Measurements from ENCODE around the gene MEST. TPM values are rescaled to one million over a fixed set of nuclear protein-coding genes. Genes with fewer than 3 reads are reported as not detected.
A peak's percentile ranks its signal among the peaks of the same experiment; 100 is the strongest.
"Not testable (repeated sequence)": the region's sequence is repeated elsewhere in the genome, so short reads cannot be mapped to it uniquely, and the experiment has no call there.

The MEST gene
- total RNA-seq, 1 donor from 2014 or later: 129 TPM

DNA sequence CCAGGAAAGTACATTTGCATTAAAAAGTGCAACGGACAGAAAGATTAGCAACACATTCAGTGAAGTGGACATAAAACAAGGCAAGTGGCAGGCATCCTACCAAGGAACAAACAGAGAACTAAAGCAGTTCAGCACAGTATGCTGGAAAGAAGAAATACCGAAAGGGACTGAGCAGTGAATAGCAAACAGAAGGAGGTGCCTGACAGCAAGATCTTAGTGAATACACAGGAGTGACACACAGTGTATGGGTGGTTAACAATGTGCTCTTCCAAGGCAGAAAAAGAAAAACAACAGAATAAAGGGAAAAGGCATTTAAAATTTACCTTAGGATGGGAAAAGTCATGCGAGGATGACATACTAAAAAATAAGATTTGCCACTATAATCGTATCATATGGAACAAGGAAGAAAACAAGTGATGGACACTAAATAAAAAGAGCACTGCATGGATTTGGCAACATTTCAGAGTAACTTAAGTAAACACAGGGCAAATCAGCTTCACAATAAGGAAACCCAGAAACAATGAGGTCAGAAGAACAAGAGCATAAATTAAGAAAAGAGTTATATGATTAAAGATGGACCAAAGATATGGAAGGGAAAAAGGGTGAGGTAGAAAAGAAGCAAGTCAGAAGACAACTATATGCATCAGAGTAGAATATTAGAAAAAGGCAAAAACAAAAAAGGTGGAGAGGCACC is 29.5 kb downstream of the MEST start:
- no peak for DNase-seq (ENCODE audit: low read depth)

DNA sequence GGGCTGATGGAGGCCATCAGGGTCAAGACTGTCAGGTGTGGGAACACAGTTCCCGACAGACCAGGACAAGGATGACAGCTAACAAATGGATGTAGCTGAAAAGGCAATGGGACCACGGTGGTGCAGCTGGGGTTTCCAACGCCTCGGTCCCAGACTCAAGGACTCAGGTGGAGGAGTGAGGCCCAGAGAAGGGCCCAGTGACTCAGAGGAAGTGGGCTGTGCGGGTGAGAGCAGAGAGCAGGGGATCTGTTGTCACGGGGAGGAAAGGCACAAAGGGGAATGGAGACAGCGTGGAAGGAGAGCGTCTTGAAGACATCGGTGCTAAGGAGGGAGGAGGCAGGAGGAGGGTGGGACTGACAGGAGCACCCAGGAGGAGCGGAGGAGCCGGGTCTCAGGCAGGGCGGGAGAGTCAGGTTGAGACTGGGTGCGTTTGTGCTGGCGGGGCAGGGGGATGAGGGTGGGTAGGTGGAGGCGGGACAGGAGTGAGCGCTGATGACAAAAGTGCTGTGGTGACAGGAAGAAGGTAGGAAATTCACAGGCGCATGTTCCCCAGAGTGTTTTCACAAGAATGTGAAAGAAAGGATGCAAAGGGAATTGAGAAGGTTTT is 31.7 kb downstream of the MEST start:
- not testable (repeated sequence) for DNase-seq (ENCODE audit: low read depth)

DNA sequence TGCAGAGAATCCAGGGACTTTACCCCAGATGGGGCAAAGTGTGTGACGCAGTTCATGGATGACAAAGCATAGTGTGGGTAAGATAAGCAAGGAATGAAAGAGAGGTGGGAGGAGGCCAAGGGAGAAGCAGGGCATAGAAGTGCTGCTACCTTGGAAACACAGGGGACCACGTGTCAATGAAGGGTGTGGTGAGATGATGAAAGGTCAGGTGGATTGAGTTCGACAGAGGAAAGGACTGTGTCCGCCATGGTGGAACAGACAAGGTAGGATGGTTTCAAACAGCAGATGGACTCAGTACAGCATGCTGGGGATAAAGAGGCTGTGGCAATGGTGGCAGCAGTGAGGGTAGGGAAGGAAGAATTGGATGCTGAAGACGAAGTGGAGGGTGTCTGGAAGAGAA is 32.7 kb downstream of the MEST start:
- DNase-seq (ENCODE audit: low read depth): no peak

DNA sequence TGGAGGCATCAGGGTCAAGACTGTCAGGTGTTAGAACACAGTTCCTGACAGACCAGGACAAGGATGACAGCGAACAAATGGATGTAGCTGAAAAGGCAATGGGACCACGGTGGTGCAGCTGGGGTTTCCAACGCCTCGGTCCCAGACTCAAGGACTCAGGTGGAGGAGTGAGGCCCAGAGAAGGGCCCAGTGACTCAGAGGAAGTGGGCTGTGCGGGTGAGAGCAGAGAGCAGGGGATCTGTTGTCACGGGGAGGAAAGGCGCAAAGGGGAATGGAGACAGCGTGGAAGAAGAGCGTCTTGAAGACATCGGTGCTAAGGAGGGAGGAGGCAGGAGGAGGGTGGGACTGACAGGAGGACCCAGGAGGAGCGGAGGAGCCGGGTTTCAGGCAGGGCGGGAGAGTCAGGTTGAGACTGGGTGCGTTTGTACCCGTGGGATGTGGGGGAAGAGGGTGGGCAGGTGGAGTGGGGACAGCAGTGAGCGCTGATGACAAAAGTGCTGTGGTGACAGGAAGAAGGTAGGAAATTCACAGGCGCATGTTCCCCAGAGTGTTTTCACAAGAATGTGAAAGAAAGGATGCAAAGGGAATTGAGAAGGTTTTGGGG is 36.0 kb downstream of the MEST start:
- not testable (repeated sequence) for DNase-seq (ENCODE audit: low read depth)

DNA sequence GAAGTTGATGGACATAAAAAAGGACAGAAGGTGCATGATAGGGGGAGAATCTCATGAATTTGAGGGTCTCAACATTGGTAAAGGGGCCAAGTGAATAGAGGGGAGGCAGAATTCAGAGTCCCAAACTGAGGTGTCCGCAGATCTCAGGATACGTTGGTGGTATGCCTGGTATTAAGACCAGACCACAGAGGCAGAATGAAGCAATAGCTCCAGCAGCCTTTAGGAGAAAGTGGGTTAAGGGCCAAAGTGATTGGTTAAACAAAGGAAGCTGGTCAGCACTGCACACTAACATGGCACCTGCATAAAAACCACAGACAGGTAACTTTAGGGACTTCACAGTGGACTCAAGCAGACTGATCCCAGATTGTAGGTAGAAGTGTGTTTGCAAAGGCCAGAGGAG is 37.5 kb downstream of the MEST start:
- no peak for DNase-seq (ENCODE audit: low read depth)

DNA sequence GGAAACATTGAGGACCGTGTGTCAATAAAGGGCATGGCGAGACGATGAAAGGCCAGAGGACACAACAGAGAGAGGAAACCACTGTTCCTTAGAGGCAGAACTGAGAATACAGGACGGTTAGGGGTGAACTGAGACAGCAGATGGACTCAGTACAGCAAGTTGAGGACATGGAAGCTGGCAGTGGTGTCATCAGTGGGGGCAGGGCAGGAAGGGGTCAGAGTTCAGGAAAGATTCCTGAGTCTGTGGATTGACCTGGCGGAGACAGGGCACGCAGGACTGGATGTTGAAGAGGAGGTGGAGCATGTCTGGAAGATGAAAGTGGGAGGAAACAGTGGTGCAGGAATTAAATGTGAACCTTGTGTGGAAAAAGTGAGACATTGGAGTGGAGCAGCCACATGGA is 46.0 kb downstream of the MEST start:
- not testable (repeated sequence) for DNase-seq (ENCODE audit: low read depth)

DNA sequence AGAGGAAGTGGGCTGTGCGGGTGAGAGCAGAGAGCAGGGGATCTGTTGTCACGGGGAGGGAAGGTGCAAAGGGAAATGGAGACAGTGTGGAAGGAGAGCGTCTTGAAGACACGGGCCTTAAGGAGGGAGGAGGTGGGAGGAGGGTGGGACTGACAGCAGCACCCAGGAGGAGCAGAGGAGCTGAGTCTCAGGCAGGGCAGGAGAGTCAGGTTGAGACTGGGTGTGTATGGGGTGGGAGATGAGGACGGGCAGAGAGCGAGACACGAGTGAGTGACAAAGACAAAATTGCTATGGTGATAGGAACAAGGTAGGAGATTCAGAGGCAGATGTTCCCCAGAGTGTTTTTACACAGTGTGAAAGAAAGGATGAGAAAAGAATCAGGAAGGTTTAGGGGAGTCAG is 49.4 kb downstream of the MEST start:
- not testable (repeated sequence) for DNase-seq (ENCODE audit: low read depth)

DNA sequence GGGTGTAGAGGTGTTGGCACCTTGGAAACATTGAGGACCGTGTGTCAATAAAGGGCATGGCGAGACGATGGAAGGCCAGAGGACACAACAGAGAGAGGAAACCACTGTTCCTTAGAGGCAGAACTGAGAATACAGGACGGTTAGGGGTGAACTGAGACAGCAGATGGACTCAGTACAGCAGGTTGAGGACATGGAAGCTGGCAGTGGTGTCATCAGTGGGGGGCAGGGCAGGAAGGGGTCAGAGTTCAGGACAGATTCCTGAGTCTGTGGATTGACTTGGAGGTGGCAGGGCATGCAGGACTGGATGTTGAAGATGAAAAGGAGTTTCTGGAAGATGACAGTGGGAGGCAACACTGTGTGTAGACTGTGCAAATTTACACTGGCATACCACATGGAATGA is 50.4 kb downstream of the MEST start:
- DNase-seq (ENCODE audit: low read depth): not testable (repeated sequence)

DNA sequence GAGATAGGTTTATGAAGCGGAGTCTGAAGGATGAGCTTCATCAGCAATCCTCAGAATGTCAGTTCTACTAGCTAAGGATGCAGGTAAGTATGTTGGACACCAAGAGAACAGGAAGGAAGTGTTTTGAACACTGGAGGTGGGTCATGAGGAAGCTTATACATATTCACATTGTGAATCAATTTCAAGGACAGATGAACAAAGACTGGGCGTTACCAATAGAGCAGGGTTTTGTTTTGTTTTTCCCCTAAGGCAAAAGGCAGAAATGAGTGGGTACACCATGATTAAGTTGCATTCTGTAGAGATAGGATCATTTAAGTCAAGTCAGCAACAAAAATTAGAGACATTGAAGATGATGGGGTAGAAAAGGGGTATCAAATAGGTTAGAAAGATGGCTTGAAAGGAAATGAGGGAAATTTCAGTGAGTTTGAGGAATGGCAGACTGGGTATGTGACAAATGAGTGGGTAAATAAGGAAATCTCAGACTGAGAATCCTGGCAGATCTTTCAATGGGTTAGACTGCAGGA is 51.7 kb downstream of the MEST start:
- no peak for DNase-seq (ENCODE audit: low read depth)

DNA sequence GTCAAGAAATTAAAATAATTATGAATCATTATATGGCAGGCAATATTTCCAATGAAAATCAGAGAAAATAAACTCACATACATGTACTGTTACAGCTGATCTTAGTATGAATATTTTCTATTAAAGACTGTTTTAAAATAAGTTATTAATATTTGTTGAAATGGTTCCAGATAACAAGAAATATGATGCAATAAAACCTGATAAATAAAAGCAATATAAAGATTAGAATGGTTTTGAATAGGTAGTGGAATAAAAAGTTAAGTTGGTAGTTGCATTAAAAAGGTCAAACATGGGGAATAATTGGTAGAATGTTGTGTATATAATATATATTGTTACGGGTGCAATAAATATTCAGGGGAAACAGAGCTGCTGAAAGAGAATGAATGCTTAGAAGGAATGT is 52.5 kb downstream of the MEST start:
- no peak for DNase-seq (ENCODE audit: low read depth)

DNA sequence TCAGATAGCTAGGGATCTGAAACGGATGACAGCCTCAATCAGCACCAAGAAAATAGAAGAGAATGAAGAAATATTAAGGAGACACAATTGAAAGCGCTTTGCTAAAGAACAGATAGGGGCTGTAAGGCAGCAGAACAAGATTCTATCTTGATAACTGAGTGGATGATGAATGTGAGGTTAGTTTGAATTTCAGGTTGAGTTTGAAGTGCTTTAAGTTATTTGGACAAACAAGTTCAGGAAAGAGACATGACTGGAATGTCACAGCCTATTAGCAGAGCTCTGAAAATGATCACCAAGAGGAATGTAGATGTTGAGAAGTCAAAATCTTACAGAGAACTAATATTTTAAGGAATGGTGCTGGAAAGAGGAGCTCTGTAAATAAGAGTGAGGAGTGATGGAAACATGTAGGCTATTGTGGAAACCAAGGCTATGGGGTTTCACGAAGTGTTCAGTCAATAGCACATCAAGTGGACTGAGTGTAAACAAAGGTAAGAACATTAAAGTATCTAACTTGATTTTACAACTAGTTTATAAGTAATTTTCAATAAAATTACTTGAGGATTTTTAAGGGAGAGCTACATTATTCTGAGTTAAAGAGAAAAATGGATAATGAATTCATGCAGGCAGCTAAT is 61.6 kb downstream of the MEST start:
- DNase-seq (ENCODE audit: low read depth): no peak

DNA sequence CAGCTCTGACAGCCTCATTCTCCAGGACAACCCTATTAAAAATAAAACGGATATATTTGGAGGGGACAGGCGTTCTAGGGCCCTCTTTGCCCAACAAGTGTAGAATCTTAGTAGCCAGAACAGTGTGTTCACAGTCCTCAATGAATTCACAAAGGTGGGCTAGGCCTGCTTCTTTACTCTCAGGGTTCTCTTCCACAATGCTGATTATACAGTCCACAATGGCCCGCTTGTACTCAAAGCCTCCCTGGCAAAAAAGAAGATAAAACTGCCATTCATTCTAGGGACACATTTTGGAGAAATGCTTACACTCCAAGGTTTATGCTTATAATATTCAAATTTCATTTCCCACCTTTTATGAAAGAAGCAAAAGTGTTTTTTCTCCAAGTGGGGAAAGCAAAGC is 62.6 kb downstream of the MEST start:
- DNase-seq (ENCODE audit: low read depth): no peak

MicroRNAs encoded within 50 kb of the gene (microRNA counts, 767-probe panel; counts per million panel counts)
- not detected for microRNA hsa-miR-335-5p

Small RNA genes lying within 50 kb of the gene (microRNA-seq; reads per million reads assigned to microRNA genes)
- gene MIR335: 6,997 reads per million, percentile 95 among the genes with 10 or more reads in this experiment

Other genes starting within 250 kb of the MEST start
- not detected in 2 replicates for gene CPA2, start 225.2 kb upstream of the MEST start, total RNA-seq
- 4.0 and 5.7 TPM in 2 replicates for gene CPA4, start 198.9 kb upstream of the MEST start, total RNA-seq
- 0.16 and 0.21 TPM in 2 replicates for gene CPA5, start 147.3 kb upstream of the MEST start, total RNA-seq
- gene CPA1, start 111.6 kb upstream of the MEST start, total RNA-seq: 1.3 and 6.5 TPM in 2 replicates
- gene CEP41, start 51.1 kb upstream of the MEST start, total RNA-seq: 10.6 and 12.0 TPM in 2 replicates
- 60.6 and 68.8 TPM in 2 replicates for gene COPG2, start 176.7 kb downstream of the MEST start, total RNA-seq
- not detected in 2 replicates for gene TSGA13, start 194.5 kb downstream of the MEST start, total RNA-seq
- gene KLF14, start 242.1 kb downstream of the MEST start, total RNA-seq: not detected in 2 replicates